Stimulated activated CD8-positive, alpha-beta memory T cell treated with anti-CD3 and anti-CD28 coated beads, Interleukin-12 subunit alpha, Interleukin-12 subunit beta, amount 100 ng/mL, for 24 hours (primary cell): Measurements from ENCODE around the gene ABCC2.
"Not testable (repeated sequence)": the region's sequence is repeated elsewhere in the genome, so short reads cannot be mapped to it uniquely, and the experiment has no call there.

Experiments used
- DNase-seq: peaks from one replicate; pipeline ENCODE4 v3.0.0-alpha.2; 2020; ENCODE audit errors: extremely low read depth

Gene ABCC2

DNA sequence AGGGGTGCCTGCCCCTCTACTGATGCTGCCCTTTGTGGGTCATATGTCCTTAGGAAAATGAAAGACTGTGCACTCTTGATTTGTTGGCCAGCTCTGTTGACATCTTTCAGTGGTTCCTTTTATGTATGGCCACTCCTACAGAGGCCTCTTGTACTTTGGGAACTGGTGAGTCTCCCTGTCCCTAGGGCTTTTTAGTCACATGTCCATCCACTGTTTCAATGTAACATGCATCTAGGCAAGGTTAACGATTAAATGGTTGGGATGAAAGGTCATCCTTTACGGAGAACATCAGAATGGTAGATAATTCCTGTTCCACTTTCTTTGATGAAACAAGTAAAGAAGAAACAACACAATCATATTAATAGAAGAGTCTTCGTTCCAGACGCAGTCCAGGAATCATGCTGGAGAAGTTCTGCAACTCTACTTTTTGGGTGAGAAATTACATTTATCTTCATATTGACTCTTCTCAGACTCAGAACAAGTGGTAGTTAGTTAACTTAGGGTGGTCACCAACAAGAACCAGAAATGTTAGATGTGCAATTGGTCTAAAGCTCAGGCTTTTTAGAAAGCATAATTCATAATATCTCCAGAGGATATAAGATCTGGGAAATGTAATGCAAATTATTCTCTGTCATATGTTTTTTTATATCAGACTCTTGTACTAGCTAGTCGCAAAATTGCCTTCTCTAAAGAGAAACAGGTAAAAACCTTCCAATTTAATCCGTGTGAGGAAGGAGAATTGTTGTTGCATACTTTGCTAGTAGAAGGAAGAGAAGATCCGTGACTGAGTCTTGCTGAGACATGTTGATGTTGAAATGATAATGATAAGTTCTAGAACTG, at the start of gene ABCC2:
Gene ABCC2 (plus strand): TSS at position 194 of the 840 bp plus-strand sequence. CDS start 205 bp downstream, at position 399.
- no peak for DNase-seq

DNA sequence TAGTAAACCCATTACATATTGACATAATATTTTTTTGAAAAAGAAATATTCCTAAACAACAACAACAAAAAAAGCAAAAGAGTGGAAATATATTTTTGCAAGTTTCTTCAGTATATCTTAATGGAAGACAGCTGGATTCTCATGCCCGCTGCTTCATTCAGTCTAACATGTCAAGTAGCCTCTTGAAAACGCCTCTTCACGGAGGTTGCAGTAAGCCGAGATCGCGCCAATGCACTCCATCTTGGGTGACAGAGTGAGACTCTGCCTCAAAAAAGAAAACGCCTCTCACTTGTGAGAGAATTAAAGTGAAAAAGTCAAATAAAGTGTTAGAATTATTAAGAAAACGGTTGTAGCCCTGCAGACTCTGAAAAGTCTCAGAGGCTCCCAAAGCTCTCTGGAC, 49.1 kb upstream of the ABCC2 start:
- DNase-seq, result no peak

DNA sequence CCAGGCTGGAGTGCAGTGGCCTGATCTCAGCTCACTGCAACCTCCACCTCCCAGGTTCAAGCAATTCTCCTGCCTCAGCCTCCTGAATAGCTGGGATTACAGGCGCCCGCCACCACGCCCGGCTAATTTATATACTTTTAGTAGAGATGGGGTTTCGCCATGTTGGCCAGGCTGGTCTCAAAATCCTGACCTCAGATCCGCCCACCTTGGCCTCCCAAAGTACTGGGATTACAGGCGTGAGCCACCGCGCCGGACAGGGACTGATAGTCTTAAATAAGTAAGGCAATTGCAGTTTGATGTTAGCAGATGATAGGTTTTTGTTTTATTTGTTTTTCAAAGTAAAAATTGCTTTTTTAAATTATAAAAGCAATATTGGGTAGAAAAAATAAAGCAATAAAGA, 48.3 kb upstream of the ABCC2 start:
- not testable (repeated sequence) for DNase-seq

DNA sequence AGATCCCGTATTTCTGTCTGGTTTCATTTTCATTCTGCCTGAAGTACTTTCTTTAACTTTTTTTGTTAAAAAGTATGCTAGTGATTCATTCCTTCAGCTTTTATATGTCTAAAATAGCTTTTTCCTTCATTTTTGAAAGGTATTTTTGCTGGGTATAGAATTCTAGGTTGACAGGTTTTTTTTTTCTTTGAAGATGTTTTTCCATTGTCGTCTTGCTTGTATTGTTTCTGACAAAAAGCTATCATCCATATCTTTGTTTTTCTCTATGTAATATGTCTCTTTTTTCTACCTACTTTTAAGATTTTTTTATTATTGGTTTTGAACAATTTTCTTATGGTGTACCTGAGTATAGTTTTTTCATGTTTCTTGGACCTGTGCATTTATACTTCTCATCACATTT, 42.2 kb upstream of the ABCC2 start:
- no peak for DNase-seq

DNA sequence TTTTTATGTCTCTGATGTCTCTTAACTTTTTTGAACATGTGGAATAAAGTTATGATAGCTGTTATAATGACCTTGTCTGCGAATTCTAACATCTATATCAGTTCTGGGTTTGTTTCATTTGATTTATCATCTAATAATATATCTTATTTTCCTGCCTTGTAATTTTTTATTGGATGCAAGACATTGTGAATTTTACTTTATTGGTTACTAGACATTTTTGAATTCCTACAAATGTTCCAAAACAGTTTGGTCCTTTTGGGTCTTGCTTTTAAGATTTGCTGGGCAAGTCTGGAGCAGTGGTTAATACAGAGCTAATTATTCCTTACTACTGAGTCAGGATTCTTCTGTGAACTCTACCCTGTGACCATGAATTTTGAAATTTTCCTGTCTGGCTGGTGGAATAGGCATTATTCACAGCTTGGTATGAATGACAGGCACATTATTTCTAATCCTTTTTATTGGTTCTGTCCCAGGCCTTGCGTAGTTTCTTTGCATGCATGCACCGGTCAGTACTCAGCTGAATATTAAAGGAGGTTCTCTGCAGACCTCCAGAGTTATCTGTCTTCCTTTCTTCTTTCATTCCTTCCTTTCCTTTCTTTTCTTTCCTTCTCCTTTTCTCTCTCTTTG, 41.4 kb upstream of the ABCC2 start:
- no peak for DNase-seq

DNA sequence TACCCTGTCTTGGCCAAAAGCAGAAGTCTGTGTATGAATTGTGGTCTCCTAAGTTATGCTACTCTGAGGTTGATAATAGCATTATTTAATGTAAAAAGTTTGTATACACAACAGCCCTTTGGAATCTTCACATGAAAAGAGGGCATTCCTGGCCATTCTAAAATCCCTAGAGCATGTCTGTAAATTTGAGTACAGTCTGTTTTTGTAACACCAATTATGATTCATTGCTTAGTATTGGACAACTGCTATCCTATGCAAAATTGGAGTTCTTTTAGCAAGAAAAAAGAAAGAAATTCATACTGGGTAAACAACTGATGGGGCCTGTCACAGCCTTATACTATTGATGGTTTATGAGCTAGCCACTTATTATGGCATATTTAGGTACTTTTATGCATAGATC, 40.2 kb upstream of the ABCC2 start:
- DNase-seq, result no peak

DNA sequence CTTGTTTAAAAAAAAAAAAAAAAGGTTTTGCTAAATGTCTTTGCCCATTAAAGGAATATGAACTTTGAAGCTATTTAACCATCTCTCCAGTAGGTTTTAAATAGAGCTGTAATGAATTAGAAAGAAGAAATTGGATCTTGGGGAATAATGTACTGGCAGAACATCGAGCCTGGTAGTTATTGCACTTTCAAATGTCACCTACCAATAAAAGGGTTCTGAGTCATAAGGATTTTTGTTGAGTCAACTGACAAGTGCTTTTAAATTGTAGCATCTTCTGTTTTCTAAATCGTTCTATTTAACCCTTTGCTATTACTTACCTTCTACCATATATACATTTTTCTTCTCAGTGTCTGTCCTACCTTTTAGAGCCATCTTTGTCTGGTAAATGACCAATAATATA, 39.7 kb upstream of the ABCC2 start:
- DNase-seq, result no peak

DNA sequence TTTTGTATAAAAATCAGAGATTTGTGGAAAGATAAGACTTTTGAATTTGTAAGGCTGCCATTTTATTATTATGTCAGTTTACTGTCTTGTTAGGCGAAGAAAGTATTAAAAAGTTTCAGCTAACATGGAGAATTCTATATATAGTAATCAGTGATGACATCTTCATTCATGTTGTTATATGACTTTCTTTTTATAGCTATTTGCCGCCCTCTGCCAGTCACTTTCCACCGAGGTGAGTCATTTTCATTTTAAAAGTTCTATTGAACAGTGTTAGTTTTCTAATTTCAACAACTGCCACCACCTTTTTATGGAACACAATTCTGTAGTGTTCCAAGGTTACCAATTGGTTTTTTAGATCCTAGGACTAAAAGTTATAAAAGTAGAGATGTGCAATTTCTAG, 38.6 kb upstream of the ABCC2 start:
- no peak for DNase-seq

DNA sequence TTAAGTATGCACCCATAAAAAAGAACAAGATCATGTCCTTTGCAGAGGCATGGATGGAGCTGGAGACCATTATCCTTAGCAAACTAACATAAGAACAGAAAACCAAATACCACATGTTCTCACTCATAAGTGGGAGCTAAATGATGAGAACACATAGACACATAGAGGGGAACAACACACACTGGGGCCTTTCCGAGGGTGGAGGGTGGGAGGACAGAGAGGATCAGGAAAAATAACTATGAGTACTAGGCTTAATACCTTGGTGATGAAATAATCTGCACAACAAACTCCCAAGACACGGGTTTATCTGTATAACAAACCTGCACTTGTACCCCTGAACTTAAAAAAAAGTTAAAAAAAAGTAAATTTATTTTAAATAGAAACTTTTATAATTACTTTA, 36.3 kb upstream of the ABCC2 start:
- DNase-seq, result not testable (repeated sequence)

DNA sequence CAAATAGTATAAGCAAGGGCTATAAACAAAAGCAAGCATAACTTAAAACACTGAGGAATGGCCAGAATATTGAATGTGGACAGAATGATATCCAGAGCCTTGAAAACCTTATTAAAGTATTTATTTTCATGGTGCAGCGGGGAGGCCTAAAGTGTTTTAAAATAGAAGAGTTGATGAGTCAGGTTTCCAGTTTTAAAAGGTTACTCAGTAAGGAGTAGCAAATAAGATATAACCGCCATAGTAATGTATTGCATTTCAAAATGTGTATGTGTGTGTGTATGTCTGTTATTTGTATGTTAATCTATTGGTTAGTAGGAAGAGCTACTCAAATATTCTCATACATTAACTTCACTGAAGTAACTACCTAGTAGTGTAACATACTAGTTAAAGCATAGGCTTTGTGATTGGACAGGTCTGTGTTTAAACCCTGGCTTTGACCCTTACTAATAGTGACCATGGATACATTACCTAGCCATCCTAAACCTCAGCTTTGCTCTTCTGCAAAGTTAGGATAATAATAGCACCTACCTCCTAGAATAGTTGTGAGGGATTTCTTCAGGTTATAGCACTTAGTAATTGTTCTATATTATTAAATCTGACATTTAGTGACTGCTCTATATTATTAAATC, 33.5 kb upstream of the ABCC2 start:
- no peak for DNase-seq

DNA sequence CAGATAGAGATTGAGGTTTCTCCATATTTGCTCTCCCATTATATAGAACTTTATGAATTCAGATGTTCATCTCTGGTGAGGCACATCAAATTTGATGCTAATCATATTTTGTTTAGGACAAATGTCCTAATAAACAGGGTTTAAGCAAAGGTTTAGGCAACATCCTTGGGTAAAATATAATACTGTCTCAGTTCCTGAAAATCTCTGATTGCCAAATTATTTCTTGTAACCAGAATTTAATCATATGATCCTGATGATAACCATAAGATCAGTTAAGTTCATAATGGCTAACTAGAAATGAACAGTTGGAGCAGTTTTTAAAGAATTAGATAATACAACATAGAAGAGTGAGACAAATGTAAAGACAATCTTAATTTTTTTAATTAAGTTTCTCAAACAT, 31.8 kb upstream of the ABCC2 start:
- DNase-seq, result no peak

DNA sequence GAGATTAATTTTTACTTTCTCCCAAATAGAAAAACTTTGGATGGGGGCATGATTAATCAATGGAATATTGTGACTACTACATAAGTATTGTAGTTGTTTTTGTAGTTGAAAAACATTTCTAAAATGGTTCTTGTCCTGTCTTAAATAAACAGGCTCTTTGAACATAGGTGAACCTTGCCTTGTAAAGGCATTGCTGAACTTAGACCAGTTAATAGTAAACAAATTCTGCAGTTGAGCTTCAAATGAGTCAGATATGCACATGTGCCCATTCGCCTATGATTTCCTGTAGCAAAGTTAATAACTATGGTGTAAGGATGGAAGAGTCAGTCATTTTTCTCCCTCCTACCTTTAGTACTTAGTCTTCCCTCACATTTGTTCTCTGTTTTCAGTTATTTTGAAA, 27.8 kb upstream of the ABCC2 start:
- DNase-seq, result no peak

DNA sequence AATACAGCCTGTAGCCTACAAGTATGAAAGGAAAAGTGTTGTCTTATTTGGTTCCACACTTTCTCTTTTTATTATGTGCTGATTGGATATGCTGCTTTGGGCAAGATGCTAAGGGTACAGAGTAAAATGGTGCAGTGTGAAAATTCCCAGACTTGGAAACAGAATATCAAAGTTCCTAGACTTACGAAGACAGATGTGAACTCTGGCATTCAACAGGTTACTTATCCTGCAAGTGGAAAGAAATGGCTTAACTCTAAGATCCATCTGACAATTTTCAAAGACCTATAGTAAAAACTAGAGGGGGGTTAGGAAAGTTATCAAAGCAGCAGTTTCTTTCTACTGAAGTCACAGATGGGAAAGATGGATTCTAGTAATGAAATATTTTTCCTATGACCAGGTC, 26.3 kb upstream of the ABCC2 start:
- no peak for DNase-seq

DNA sequence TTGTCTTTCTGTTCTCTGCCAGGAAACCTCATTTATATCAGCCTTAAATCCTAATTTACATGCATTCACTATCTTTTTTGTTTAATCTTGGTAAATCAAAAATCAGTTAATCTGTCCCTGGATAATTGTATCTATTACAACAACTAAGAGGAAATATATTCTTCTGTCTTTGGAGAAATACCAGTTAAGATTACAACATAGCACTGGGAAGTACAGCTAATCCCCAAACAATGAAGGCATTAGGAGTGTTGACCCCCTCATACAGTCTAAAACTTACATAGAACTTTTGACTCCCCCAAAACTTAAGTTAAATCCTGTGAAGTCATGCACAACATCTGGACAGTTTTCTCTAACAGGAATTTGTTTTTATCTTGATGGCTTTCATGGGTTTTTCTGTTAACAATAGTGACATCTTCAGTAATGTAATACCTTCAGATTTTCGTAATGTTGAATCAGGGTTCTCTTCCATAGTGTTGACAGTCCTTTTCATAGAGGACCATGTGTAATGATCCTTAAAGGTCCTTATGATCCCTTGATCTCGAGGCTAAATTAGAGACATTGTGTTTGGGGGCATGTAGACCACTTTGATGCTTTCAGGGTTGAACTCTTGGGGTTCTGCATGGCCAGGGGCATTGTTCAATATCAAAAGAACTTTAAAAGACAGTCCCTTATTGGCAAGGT, 24.1 kb upstream of the ABCC2 start:
- no peak for DNase-seq

DNA sequence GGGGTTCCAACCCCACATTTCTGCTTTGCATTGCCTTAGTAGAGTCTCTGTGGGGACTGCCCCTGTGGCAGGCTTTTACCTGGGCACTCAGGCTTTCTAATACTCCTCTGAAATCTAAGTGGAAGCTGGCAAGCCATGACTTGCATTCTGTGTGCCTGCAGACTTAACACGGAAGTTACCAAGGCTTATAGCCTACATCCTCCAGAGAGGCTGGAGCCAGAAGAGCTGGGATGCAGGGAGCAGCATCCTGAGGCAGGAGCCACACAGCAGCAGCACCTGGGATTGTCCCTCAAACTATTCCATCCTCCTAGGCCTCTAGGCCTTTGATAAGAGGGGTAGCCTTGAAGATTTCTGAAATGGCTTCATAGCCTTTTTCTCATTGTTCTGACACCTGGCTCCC, 22.1 kb upstream of the ABCC2 start:
- no peak for DNase-seq

DNA sequence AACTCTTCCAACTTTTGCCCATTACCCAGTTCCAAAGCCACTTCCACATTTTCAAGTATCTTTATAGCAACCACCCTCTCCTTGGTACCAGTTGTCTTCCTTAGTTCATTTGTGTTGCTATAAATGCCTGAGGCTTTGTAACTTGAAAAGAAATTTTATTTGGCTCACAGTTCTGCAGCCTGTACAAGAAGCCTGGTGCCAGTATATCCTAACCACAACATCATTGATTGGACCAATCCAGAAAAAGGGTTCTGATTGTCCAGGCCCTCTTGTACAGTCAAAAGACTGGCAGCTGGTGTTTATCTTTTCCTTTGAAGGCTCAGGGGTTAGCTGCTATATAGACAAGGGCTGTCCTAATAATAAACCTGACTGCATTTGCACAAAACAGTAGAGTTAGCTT, 21.1 kb upstream of the ABCC2 start:
- DNase-seq, result no peak

DNA sequence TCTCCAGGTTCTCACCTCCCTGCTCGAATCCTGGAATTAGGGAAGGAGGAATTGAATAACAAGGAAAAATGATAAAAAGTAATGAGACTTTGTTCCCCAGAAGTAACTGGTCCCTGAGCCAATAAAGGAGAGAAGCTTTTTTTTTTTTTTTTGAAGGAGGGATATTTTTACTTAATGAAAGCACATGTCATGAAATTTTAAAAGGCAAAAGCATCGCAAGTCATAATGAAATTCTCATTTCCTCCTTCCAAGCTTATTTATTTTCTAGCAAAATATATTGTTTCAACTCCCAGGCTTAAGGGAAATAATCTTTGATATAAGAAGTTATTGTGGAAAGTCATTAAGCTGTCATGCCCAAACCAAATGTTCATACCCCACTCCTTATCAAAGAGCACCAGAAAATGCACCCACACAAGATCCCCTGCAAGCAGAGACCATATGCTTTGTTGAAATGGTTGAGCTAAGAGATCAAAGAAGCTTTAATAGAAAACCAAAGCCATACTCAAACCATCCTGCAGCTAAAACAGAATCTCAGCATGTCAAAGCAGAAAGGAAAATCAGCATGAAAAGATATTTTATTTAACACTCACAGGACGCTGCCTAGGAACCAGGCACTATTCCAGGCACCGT, 16.7 kb upstream of the ABCC2 start:
- no peak for DNase-seq

DNA sequence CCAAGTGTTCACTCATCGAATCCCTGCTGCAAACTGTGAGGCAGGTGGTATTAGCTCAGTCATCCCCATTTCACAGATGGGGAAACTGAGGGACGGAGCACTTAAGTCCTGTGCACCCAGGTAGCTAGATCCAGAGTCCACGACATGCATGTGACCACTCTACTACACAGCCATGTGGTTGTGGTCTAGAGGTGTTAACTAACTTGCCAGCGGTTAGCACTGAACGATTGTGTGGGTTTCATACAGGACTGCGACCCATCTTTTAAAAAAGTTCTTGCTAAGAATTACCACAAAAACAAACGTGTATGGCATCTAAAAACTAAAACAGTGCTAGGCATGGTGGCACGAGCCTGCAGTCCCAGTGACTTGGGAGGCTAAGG, 16.1 kb upstream of the ABCC2 start:
- DNase-seq, result no peak

DNA sequence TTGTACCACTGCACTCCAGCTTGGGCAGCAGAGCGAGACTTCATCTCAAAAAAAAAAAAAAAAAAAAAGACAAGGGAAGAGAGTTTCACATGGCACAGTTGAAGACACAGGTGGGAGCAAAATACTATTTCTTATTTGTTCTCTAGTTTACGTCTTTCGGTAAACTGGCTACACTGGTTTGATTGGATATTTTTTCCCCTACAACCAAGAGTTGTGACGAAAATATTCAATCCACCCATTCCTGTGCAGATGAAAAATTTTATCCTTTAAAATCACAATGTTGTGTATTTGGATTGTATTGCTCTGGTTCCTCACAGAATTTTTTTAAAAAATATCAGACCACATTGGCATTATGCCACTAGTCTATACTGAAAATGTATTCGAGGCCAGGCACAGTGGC, 14.5 kb upstream of the ABCC2 start:
- DNase-seq, result no peak

DNA sequence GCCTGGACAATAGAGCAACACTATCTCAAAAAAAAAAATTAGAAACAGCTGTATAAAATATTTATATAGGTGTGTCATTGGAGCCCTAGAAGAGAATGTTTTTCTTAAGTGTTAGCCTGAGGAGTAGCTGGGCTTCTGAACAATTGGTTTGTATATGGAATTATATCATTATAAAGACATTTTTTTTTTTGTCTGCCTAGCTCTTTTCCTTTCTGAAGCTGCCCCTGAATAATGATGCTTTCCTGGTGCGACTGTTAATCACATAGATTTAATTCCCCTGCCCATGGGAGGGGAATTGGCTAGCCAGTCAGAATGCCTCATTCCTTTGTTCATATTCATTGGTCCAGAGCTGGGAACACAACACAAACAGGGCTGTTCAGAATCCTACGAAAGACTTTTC, 13.9 kb upstream of the ABCC2 start:
- DNase-seq, result no peak

DNA sequence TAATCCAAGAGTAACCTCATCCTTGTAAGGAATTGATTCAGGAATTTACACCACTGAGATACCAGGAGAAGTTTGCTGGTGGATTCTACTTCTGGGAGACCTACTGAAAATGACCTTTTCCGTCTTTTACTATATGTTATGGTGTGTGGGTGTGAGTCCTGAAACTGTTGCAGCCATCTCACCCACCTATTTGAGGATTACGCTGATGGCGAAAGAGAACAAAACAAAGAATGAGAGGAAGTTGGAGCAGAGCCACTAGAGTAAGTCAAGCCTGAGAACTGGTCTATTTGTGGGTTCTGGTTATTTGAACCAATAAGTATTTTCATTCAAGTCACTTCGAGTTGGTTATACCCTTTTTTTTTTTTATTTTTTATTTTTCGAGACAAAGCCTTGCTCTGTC, 12.7 kb upstream of the ABCC2 start:
- no peak for DNase-seq

DNA sequence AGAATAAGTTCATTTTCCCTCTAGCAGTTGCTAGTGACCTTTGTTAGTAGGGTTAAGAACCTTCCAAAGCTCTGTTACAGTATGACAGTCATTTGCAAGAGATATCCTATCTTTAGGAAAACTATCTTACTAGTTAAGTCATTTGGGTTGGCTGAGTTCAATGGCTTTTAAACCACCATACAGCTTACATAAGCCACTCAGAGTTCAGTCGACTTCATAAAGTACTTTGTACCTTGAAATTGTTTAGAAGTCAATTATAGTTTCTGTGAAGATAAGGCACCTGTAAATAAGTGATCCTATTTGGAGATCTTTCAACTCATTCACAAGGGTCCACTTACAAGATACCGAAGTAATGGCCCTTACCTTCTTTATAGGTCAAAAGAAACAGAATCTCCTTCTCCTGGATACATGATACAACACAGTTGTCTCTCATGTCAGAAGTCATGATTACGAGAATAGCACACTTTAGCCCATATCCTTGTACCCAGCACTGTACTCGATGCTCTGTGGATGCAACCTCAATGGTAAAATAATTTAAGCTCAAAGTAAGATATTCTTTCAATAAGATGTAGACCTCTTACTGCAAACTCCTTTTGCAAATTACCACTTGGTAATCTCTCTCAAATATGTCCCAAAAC, 11.9 kb upstream of the ABCC2 start:
- DNase-seq, result no peak
